Fibroblast of pulmonary artery (primary cell): Measurements from ENCODE around the gene GRIK1.

ENCODE experiments used
- DNase-seq: peaks from one replicate; pipeline ENCODE4 v3.0.0-alpha.2; 2010; ENCODE audit warnings: low read depth
- H3K4me3 ChIP-seq: replicated peaks from 2 replicates; pipeline ENCODE4 v1.5.1; 2011; ENCODE audit warnings: low read depth, mild to moderate bottlenecking, control low read depth, low read length, moderate library complexity
- CTCF ChIP-seq: IDR thresholded peaks from 2 replicates; pipeline ENCODE4 v1.5.1; 2011; ENCODE audit warnings: mild to moderate bottlenecking, control low read depth, low read length, inconsistent platforms; ENCODE audit errors: missing control alignments

Gene GRIK1

DNA sequence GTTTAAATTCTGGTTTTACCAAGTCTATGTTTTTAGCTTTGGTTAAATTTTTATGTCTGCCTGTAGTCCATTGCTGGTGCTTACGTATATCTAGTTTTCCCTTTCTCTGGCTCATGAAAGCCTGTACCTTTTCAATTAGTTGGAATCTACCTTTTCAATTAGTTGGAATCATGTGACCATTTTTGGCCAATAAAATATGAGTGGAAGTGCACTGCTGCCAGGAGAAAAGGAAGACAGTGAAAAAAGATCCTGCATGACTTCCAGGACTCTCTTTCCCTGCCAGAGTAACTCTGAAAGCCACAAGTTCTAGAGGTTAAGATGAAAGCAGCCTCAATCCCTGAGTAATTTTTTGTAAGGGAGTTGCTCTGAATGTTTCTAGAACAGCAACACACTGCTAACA, 2.2 kb upstream of the GRIK1 start:
- H3K4me3 ChIP-seq: no peak overlapping the region
- DNase-seq: no peak
- no peak for TF ChIP-seq CTCF

GRCh38 chr21:29940991-29941390, 1.2 kb upstream of the GRIK1 start:
- no peak for DNase-seq
- TF ChIP-seq CTCF: no peak
- no peak overlapping the region for H3K4me3 ChIP-seq

DNA sequence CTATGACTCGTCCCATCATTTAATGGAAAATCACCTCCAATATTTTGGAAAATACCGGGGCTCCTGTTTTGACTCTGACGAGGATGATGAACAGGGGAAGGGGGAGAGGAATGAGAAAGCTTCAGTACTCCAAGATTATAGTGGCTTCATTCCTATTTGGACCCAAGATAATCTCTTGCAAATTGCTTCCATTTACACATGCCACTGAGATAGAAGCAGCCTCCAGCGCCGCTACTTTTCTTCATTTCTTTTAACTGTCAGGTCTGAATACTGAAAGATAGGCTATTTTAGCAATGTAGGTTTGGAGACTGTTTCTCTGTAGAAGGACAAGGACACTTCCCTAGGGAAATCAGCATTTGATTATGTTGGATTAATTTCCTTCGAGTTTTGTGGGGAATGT, 565 bp upstream of the GRIK1 start:
- H3K4me3 ChIP-seq: no peak overlapping the region
- no peak for DNase-seq
- no peak for TF ChIP-seq CTCF

- no peak for TF ChIP-seq CTCF
- peak overlapping the region; percentile 2 for H3K4me3 ChIP-seq
- DNase-seq: no peak
Observed at GRCh38 chr21:29939104-29939923, 482 bp downstream of the GRIK1 start.

GRCh38 chr21:29938776-29939103, 1.1 kb downstream of the GRIK1 start:
- H3K4me3 ChIP-seq: no peak overlapping the region
- TF ChIP-seq CTCF: no peak
- no peak for DNase-seq

DNA sequence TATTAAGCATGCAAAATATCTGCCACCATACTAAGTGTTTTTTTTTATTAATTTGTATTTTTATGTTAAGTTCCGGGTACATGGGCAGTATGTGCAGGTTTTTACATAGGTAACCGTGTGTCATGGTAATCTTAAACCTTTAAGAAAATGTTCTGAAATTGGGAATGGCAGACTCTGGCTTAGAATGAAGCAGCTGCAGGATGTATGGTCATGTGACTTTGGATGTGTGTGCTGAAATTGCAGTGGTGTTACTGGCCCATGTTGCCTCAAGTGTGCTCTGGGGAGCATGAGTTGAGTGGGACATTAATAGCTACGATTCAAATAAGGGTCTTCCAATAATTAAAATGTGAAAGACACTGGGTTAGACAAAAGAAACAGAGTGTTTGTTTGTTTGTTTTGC, 6.7 kb downstream of the GRIK1 start:
- H3K4me3 ChIP-seq: no peak overlapping the region
- no peak for DNase-seq
- no peak for TF ChIP-seq CTCF

DNA sequence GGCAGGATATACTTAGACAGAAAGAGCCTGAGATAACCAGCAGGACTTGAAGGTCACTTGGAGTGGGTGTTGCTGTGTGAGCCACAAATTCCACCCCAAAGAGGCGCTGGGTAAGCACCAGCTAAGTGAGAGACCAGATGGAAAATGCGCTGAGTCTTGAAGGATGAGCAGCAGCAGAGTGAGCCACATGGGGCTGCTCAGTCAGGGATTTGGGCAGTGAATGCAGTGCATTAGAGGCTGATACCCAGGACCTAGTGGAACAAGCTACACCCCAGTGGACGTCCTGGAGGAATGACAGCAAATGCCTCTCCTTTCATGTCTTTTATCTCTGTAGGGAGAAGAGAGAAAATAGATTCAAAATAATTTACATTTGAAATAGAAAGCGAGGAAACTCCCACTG, 11.3 kb downstream of the GRIK1 start:
- no peak for DNase-seq
- no peak overlapping the region for H3K4me3 ChIP-seq
- TF ChIP-seq CTCF: no peak
